DLD1 (cell line): Measurements from ENCODE around the gene TRIM65.
"Not testable (repeated sequence)": the region's sequence is repeated elsewhere in the genome, so short reads cannot be mapped to it uniquely, and the experiment has no call there.

Experiments used
- in situ Hi-C: cut with HindIII; loops from 2 replicates; pipeline ENCODE4 v1.10.0; 2017; ENCODE audit warnings: low sequenced_read_pairs

TRIM65 gene

DNA sequence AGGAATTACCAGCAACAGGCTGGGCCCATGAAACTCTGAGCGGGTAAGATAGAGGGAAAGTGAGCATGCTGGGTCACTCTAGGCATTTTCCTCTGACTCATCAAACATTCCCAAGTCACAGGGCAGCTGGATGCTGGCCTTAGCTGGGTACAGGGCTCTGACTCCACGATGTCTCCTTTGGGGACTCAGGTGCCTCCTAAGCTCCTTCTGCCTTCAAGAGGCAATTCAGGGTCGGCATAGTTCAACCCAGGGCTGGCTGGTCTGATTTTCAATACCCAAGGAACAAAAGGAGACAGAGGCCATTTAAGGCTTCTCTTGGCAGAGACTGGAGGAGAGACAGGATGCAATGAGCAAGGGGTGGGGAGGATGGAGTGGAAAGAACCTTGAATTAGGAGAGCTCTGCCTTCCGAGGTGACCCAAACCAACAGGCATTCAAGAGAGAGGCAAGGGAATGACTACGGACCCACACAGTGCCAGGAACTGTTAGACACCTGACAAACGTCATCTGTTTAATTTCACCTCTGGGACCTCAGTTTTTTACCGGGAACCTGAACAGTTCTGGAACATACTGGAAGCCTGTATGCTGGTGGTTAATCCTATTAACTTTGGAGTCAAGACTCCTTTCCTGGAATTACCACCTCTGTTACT, 42.5 kb downstream of the TRIM65 start:
- in situ Hi-C loops: no loop called here

GRCh38 chr17:75853433-75853832, 43.3 kb downstream of the TRIM65 start:
- in situ Hi-C loops: no loop called here

GRCh38 chr17:75851693-75851991, 45.1 kb downstream of the TRIM65 start:
- in situ Hi-C loops: not testable (repeated sequence)

DNA sequence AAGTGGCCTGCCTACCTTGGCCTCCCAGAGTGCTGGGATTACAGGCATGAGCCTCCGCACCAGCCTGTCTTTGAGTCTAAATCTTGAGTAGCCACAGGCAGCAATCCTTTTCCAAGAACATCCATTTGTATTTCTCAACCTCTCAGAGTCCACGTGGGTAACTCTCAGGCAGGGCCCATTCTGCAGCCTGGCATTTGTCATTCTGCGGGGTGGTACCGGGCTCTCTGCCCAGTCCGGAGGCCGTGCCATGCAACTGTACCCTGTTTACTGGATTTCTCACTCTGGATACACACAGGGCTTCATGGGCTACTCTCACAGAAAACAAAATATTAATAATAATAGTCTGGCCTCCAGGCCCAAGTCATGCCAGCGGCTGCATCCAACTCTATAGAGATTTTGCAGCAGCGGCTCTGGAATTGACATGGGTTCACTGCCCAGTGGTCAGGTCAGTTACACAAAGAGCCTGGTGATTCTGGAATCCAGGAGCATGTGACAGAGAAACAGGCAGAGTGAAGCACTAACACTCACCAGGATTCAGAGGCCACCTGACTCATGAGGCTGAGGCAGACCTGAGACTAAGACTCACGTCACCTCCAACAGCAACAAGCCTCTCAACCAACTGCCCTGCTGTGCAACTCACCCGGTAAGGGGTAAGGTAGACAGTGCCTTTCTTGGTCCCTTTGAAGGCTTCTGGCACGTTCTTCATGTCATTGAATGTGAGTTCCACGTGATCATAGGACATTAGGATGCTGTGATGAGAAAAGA, 45.6 kb downstream of the TRIM65 start:
- in situ Hi-C loops: no loop called here

DNA sequence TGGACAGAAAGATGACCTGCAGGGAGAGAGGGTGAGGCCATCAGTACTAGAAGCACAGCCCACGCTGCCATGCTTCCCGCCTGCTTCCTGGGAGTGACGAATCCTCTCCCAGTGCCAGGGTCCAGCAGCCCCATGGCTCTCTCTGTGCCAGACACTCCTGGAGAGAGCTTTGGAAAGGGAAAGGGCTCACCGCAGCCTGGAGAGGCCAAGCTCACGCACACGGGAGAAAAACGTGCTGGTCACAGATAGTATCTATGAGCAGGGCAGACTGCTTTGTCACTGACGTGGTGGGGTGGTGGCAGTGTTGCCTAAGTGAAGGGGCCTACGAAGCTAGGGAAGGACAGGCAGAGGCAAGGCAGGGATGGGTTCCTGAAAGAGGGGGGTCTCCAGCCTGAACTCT, 47.0 kb downstream of the TRIM65 start:
- in situ Hi-C loops: no loop called here

GRCh38 chr17:75849279-75849646, 47.5 kb downstream of the TRIM65 start:
- in situ Hi-C loops: no loop called here

GRCh38 chr17:75848523-75849278, 48.0 kb downstream of the TRIM65 start:
- in situ Hi-C loops: no loop called here

GRCh38 chr17:75847614-75848522, 48.9 kb downstream of the TRIM65 start:
- in situ Hi-C loops: no loop called here

- in situ Hi-C loops: no loop called here
These were observed 49.8 kb downstream of the TRIM65 start for GRCh38 chr17:75846692-75847613.

- in situ Hi-C loops: no loop called here
These were observed 50.6 kb downstream of the TRIM65 start for GRCh38 chr17:75845933-75846691.

DNA sequence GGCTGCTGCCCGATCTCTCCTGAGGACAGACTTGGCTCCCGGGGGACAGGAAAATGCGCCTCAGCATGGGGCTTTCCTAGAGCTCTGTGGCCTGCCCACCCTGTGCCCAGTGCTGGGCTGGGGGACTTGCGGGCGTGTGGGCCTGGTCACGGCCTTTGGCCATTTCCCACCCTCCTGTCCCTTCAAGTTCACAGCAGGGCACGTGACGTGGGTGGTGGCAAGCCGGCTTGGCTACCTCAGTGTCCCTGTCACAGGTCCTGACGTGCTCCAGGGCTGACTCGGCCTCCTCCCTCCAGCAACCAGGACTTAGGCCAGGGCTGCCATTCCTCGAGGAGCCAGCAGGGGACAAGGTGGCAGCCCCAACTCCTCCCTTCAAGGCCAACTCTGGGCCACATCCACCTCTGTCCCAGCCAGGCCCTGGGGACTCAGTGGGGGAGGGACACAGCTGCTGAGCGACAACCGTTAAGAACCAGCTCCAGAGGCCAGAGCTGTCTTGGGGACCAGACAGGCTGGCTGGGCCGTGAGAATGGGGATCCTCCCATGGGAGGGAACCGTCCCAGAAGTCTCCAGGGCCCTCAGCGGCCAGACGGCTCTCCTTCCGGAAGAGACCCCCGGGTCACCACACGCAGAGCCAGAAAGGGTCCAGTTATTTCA, 51.6 kb downstream of the TRIM65 start:
- in situ Hi-C loops: no loop called here

DNA sequence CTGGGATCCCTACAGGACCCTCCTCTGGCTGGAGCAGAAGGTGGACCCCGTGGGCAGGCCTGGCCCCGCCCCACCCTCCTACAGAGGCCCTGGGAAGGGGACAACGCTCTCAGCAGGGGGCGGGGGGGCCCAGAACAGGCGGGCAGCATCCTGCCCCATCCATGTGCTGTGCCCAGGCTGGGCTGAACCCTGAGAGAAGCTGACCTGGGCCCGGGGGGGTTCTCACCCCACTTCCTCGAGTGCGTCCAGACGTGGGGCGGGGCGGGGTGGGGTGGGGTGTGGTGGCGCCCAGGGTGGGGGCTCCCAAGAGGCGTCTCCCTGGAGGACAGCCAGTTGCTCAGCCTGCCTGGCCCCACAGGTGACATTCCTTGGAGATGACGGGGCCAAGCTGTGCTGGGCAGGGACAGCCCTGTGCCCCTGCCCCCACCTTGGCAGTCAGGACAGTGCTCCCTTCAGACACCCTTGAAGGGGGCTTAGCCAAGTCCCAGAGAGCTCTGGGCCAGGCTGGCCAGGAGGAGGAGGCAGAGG, 52.2 kb downstream of the TRIM65 start:
- in situ Hi-C loops: no loop called here

GRCh38 chr17:75843577-75844529, 52.9 kb downstream of the TRIM65 start, which contains the start of gene UNC13D:
Gene UNC13D (minus strand): TSS chr17:75844404. CDS start chr17:75844337, 67 bp downstream.
- in situ Hi-C loops: no loop called here

DNA sequence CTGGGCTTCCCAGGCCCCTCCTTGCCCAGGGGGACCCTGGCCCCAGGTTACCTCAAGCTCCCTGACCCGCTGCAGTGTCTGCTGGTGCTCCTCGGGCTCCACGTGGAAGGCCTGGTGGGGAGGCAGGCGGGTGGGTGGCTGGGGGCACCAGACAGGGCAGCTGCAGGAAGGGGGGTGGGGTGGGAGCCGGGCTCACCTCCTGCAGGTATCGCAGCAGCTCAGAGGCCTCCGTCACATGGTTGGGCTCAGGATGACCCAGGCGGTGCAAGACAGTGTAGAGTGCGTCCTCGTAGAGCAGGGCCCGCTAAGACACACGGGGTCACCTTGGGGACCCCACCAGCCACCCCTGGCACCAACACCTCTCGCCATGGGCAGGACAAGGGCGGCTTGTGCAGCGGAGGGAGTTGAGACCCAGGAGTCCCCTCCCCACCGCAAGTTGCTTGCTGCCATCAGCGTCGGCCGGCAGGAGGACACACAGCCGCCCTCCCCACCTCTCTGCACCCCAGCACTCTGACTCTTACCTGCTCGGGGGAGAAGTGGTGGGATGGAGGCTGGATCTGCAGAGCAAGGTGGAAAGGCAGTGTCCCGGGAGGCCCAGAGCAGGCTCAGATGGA, 53.7 kb downstream of the TRIM65 start:
- in situ Hi-C loops: no loop called here

- in situ Hi-C loops: no loop called here
These were observed 54.3 kb downstream of the TRIM65 start for GRCh38 chr17:75842411-75842810.

DNA sequence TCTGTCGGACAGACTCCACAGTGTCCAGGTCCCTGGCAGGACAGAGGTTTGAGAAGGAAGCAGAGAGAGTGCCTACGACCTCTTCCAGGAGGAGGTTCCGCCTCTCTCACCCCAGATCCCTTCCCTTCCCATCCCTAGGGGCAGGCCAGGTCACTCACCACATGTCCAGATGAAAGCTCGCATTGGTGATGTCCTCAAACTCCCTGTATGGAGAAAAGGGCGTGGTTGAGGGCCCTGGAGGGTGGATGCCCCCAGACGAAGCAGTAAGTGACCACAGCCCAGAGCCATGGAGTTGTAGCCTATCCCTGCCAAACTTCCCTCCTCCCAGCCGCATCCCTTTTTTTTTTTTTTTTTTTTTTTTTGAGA, 56.0 kb downstream of the TRIM65 start:
- in situ Hi-C loops: no loop called here
